ENCODE measurements around the gene GALNT2. TPM values are rescaled to one million over a fixed set of nuclear protein-coding genes. Genes with fewer than 3 reads are reported as not detected.

GALNT2 gene
- total RNA-seq, 1 donor from 2014 or later, result 60.7 TPM

- no peaks in the 10 kb centered on the region for H3K27me3 ChIP-seq (ENCODE audit: control insufficient read depth, insufficient read depth, low read length)
- no peak for TF ChIP-seq CTCF (IDR thresholded peaks at IDR 0.05; ENCODE audit: insufficient read depth, low read length, poor library complexity, severe bottlenecking)
- H3K4me3 ChIP-seq (ENCODE audit: low read depth, low read length), result no peak overlapping the region
- no peak for DNase-seq (ENCODE audit: low read depth)
- no peaks in the 10 kb centered on the region for H3K36me3 ChIP-seq (ENCODE audit: control insufficient read depth, insufficient read depth, low read length)
Observed at GRCh38 chr1:230139741-230140140, 72.7 kb downstream of the GALNT2 start.

GRCh38 chr1:230140221-230141020 is 73.4 kb downstream of the GALNT2 start:
- DNase-seq (ENCODE audit: low read depth), result no peak
- Histone ChIP-seq H3K36me3 (ENCODE audit: control insufficient read depth, insufficient read depth, low read length) (no peaks in the 10 kb centered on the region), H3K4me3 (ENCODE audit: low read depth, low read length) (no peak overlapping the region)

GRCh38 chr1:230141021-230141648 is 74.1 kb downstream of the GALNT2 start:
- DNase-seq (ENCODE audit: low read depth), result no peak
- Histone ChIP-seq H3K4me3 (ENCODE audit: low read depth, low read length) (no peak overlapping the region), H3K36me3 (ENCODE audit: control insufficient read depth, insufficient read depth, low read length) (no peaks in the 10 kb centered on the region), H3K27me3 (ENCODE audit: control insufficient read depth, insufficient read depth, low read length) (no peaks in the 10 kb centered on the region)
- TF ChIP-seq CTCF (IDR thresholded peaks at IDR 0.05; ENCODE audit: insufficient read depth, low read length, poor library complexity, severe bottlenecking), result no peak

More at GRCh38 chr1:230140221-230141020, 73.4 kb downstream of the GALNT2 start:
- H3K27me3 ChIP-seq (ENCODE audit: control insufficient read depth, insufficient read depth, low read length), result no peaks in the 10 kb centered on the region
- no peak for TF ChIP-seq CTCF (IDR thresholded peaks at IDR 0.05; ENCODE audit: insufficient read depth, low read length, poor library complexity, severe bottlenecking)

- Histone ChIP-seq H3K4me3 (ENCODE audit: low read depth, low read length) (no peak overlapping the region), H3K36me3 (ENCODE audit: control insufficient read depth, insufficient read depth, low read length) (no peaks in the 10 kb centered on the region), H3K27me3 (ENCODE audit: control insufficient read depth, insufficient read depth, low read length) (no peaks in the 10 kb centered on the region)
- no peak for TF ChIP-seq CTCF (IDR thresholded peaks at IDR 0.05; ENCODE audit: insufficient read depth, low read length, poor library complexity, severe bottlenecking)
- no peak for DNase-seq (ENCODE audit: low read depth)
Observed at GRCh38 chr1:230141797-230142607, 75.0 kb downstream of the GALNT2 start.

- TF ChIP-seq CTCF (IDR thresholded peaks at IDR 0.05; ENCODE audit: insufficient read depth, low read length, poor library complexity, severe bottlenecking), result no peak
- DNase-seq (ENCODE audit: low read depth), result no peak
- Histone ChIP-seq H3K27me3 (ENCODE audit: control insufficient read depth, insufficient read depth, low read length) (no peaks in the 10 kb centered on the region), H3K4me3 (ENCODE audit: low read depth, low read length) (no peak overlapping the region), H3K36me3 (ENCODE audit: control insufficient read depth, insufficient read depth, low read length) (no peaks in the 10 kb centered on the region)
Observed at GRCh38 chr1:230142608-230143210, 75.7 kb downstream of the GALNT2 start.

Measured in kidney epithelial cell (primary cell).